Panc1 (cell line): ENCODE measurements around the gene RAB40A. TPM values are rescaled to one million over a fixed set of nuclear protein-coding genes. Genes with fewer than 3 reads are reported as not detected.

Experiments
- ATAC-seq: fragments of 200-7000 bp; cut with Tn5 transposase; 2 replicates; pipeline ENCODE4 v1.9.1; 2020; ENCODE audit warnings: mild to moderate bottlenecking, moderate library complexity
- BruUV-seq: library from RNA; stranded (reverse); fragments of 400-500 nt; replicated peaks from 2 replicates; lab custom pipeline; 2021; lab: Mats Ljungman, UMichigan
- CTCF ChIA-PET: fragments of 300-600 bp; sonication (Branson Sonifier 250); formaldehyde crosslinking; loops from one replicate; lab custom pipeline; 2022; ENCODE audit warnings: antibody characterized with exemption; lab: Charles Lee
- POLR2A ChIA-PET: fragments of 300-600 bp; sonication (Branson Sonifier 250); formaldehyde crosslinking; loops from one replicate; lab custom pipeline; 2022; ENCODE audit warnings: antibody characterized with exemption; lab: Charles Lee
- DNase-seq: peaks from one replicate; pipeline ENCODE4 v3.0.0-alpha.2; 2010; ENCODE audit warnings: low read depth, low spot score
- H3K27ac ChIP-seq: 2 replicates; pipeline ENCODE4 v1.5.1; 2011; ENCODE audit warnings: mild to moderate bottlenecking, low read length, inconsistent platforms
- H3K27me3 ChIP-seq: fragments of 200-500 bp; sonication (Bioruptor generic); 2 replicates; pipeline ENCODE4 v1.6.0; 2014; ENCODE audit warnings: low read length, inconsistent platforms; ENCODE audit not compliant: control insufficient read depth, insufficient read depth
- H3K36me3 ChIP-seq: fragments of 200-500 bp; sonication (Bioruptor generic); 2 replicates; pipeline ENCODE4 v1.5.1; 2014; ENCODE audit warnings: inconsistent platforms, mild to moderate bottlenecking, low read length, moderate library complexity; ENCODE audit not compliant: control insufficient read depth, insufficient read depth
- H3K4me1 ChIP-seq: 2 replicates; pipeline ENCODE4 v1.5.1; 2011; ENCODE audit warnings: inconsistent platforms, mild to moderate bottlenecking, low read length, moderate library complexity; ENCODE audit not compliant: control insufficient read depth, insufficient read depth
- H3K4me3 ChIP-seq, 2 experiments: 2 replicates each; pipeline ENCODE4 v1.5.1; 2011 to 2012; ENCODE audit warnings: low read depth in 2 of 2, low read length in 2 of 2, mild to moderate bottlenecking in 2 of 2, inconsistent platforms in 1 of 2, moderate library complexity in 1 of 2
- H3K9me3 ChIP-seq: fragments of 200-500 bp; sonication (Bioruptor generic); 2 replicates; pipeline ENCODE4 v1.5.1; 2014; ENCODE audit warnings: low read depth, mild to moderate bottlenecking, inconsistent platforms, low read length, moderate library complexity; ENCODE audit not compliant: control insufficient read depth, insufficient read depth
- POLR2AphosphoS5 ChIP-seq: IDR thresholded peaks from 2 replicates; pipeline ENCODE4 v1.6.1; 2012; ENCODE audit warnings: mild to moderate bottlenecking, low read depth, low read length, moderate library complexity
- SIN3A ChIP-seq: IDR thresholded peaks from 2 replicates; pipeline ENCODE4 v1.6.1; 2012; ENCODE audit warnings: low read depth, mild to moderate bottlenecking, low read length, moderate library complexity, borderline replicate concordance; ENCODE audit not compliant: insufficient read depth
- TCF7L2 ChIP-seq: IDR thresholded peaks from 2 replicates; pipeline ENCODE4 v1.6.1; 2011; ENCODE audit warnings: mild to moderate bottlenecking, low read depth, low read length, inconsistent platforms
- in situ Hi-C: cut with HindIII; loops from 2 replicates; pipeline ENCODE4 v1.10.0; 2016; ENCODE audit warnings: low sequenced_read_pairs, low pct_unique_long_range_greater_than_20kb
- intact Hi-C: fragments of 100-400 bp; cut with micrococcal nuclease; formaldehyde crosslinking; loops from one replicate; pipeline ENCODE4 v1.10.0; 2022; ENCODE audit not compliant: unreplicated experiment
- total RNA-seq: library from RNA; stranded (reverse); gene quantifications from one replicate; pipeline ENCODE4 v1.2.1, GENCODE V29; 2021; ENCODE audit not compliant: unreplicated experiment
- TF ChIP-seq, protein P1 (sequence below): fragments of 450-650 bp; IDR thresholded peaks from 2 replicates; pipeline ENCODE4 v1.5.1; 2017; ENCODE audit warnings: mild to moderate bottlenecking
- TF ChIP-seq, protein P2 (sequence below), 2 experiments: IDR thresholded peaks; 2 replicates each; pipeline ENCODE4 v1.6.1; 2011 to 2012; ENCODE audit warnings: low read depth in 2 of 2, control low read depth in 1 of 2, low read length in 1 of 2, mild to moderate bottlenecking in 1 of 2, moderate library complexity in 1 of 2; ENCODE audit not compliant: insufficient read depth in 1 of 2

Gene RAB40A
- total RNA-seq, 1 experiment from 2014 or later = 0.26 TPM

DNA sequence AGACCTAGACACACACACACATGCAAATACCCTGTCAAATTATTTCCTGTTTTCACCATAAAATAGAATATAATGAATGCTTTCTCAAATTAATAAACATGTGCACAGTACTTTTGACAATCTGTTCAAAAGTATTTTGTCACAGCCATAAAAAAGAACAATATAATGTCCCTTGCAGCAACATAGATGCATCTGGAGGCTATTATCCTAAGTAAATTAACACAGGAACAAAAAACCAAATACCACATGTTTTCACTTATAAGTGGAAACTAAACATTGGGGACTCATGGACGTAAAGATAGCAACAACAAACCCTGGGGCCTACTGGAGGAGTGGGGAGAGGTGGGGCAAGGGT lies 15.5 kb downstream of the RAB40A start:
- in situ Hi-C loops = no loop called here
- Histone ChIP-seq H3K27ac (no peak overlapping the region), H3K9me3 (no peaks in the 10 kb centered on the region), H3K27me3 (peaks cover 2% of the 10 kb centered on the region; the same call in 1 of the 2 replicates), H3K4me1 (no peaks in the 10 kb centered on the region), H3K36me3 (no peaks in the 10 kb centered on the region), H3K4me3 (no peak overlapping the region)
- ATAC-seq (no peak), DNase-seq (no peak)
- intact Hi-C loops = no loop called here
- ChIA-PET POLR2A (no interaction called here), CTCF (no interaction called here)
- TF ChIP-seq POLR2AphosphoS5 (no peak), TCF7L2 (no peak), SIN3A (no peak)
- TF ChIP-seq, protein P1, sequence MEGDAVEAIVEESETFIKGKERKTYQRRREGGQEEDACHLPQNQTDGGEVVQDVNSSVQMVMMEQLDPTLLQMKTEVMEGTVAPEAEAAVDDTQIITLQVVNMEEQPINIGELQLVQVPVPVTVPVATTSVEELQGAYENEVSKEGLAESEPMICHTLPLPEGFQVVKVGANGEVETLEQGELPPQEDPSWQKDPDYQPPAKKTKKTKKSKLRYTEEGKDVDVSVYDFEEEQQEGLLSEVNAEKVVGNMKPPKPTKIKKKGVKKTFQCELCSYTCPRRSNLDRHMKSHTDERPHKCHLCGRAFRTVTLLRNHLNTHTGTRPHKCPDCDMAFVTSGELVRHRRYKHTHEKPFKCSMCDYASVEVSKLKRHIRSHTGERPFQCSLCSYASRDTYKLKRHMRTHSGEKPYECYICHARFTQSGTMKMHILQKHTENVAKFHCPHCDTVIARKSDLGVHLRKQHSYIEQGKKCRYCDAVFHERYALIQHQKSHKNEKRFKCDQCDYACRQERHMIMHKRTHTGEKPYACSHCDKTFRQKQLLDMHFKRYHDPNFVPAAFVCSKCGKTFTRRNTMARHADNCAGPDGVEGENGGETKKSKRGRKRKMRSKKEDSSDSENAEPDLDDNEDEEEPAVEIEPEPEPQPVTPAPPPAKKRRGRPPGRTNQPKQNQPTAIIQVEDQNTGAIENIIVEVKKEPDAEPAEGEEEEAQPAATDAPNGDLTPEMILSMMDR = no peak
- TF ChIP-seq, protein P2, sequence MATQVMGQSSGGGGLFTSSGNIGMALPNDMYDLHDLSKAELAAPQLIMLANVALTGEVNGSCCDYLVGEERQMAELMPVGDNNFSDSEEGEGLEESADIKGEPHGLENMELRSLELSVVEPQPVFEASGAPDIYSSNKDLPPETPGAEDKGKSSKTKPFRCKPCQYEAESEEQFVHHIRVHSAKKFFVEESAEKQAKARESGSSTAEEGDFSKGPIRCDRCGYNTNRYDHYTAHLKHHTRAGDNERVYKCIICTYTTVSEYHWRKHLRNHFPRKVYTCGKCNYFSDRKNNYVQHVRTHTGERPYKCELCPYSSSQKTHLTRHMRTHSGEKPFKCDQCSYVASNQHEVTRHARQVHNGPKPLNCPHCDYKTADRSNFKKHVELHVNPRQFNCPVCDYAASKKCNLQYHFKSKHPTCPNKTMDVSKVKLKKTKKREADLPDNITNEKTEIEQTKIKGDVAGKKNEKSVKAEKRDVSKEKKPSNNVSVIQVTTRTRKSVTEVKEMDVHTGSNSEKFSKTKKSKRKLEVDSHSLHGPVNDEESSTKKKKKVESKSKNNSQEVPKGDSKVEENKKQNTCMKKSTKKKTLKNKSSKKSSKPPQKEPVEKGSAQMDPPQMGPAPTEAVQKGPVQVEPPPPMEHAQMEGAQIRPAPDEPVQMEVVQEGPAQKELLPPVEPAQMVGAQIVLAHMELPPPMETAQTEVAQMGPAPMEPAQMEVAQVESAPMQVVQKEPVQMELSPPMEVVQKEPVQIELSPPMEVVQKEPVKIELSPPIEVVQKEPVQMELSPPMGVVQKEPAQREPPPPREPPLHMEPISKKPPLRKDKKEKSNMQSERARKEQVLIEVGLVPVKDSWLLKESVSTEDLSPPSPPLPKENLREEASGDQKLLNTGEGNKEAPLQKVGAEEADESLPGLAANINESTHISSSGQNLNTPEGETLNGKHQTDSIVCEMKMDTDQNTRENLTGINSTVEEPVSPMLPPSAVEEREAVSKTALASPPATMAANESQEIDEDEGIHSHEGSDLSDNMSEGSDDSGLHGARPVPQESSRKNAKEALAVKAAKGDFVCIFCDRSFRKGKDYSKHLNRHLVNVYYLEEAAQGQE (IDR thresholded peaks at IDR 0.05; ENCODE audit: insufficient read depth in 1 of 2, low read depth in 2 of 2, low read length in 1 of 2) = no peak
- BruUV-seq = no TSS peak

DNA sequence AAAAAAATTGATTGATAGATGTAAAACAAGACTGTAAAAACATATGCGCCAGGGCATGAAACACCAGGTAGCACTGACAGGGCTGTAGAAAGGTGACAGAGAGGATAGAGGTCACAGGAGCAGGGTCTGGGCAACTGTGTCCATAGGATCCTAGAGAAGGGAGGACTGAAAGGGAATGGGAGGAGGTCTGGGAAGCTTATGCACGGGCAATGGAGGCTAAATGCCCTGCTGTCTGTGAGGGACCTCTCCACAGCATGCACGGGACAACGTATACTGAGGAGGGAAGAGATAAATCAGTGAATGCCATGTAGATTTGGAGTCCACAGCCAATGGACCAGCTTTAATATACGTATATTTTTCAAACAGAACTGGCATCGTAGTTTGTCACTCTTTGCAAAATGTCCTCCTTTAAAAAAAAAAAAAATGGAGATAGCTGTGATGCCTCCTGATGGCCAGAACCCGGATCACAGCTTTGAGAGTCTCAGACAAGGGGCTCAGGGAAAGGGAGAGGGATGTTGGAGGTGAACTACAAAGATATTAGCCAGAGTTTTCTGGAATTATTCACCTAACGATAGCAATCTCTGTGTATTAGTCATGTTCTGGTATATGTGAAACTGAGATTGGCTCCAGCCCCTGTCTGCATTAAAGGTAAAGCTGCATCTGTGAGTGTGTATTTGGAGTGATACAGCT lies 16.0 kb downstream of the RAB40A start:
- BruUV-seq = no TSS peak
- no peak for DNase-seq
- peak; percentile 34; the same call in 1 of the 2 replicates for ATAC-seq
- Histone ChIP-seq H3K9me3 (no peaks in the 10 kb centered on the region), H3K27ac (no peak overlapping the region), H3K36me3 (no peaks in the 10 kb centered on the region), H3K4me3 (no peak overlapping the region), H3K4me1 (no peaks in the 10 kb centered on the region), H3K27me3 (no peaks in the 10 kb centered on the region; the same call in 1 of the 2 replicates)
- intact Hi-C loops (no loop called here), in situ Hi-C loops (no loop called here)
- ChIA-PET POLR2A (no interaction called here), CTCF (interaction anchor here (0.7 kb wide), 1 partner anchor 20 kb away, joined by 3 read pairs; no protein-coding TSS in a partner anchor)
- TF ChIP-seq SIN3A = no peak
- TF ChIP-seq, protein P1 = no peak
- no peak for TF ChIP-seq POLR2AphosphoS5
- TF ChIP-seq, protein P2 (IDR thresholded peaks at IDR 0.05; ENCODE audit: insufficient read depth in 1 of 2, low read depth in 2 of 2, low read length in 1 of 2) = no peak
- no peak for TF ChIP-seq TCF7L2
